HL-60/S4 (cell line): Measurements from ENCODE around the gene CR2.
"Not testable (repeated sequence)": the region's sequence is repeated elsewhere in the genome, so short reads cannot be mapped to it uniquely, and the experiment has no call there.

Source experiments
- in situ Hi-C: fragments of 300-500 bp; cut with MboI; formaldehyde crosslinking; loops from 2 replicates; pipeline ENCODE4 v1.14.3; 2022; ENCODE audit warnings: low sequenced_read_pairs

CR2 gene

GRCh38 chr1:207454046-207454964 lies at the start of gene CR2:
Gene CR2 (plus strand): TSS chr1:207454328. CDS start chr1:207454419, 91 bp downstream.
- in situ Hi-C loops = no loop called here

- in situ Hi-C loops = loop anchor here (10.0 kb wide), 1 partner anchor 320 kb away; the partner anchor contains the start of gene C4BPB
Observed at GRCh38 chr1:207404849-207405525, 49.1 kb upstream of the CR2 start.

GRCh38 chr1:207405814-207406213 lies 48.3 kb upstream of the CR2 start:
- in situ Hi-C loops = loop anchor here (10.0 kb wide), 1 partner anchor 321 kb away; the partner anchor contains the start of gene C4BPB

GRCh38 chr1:207407655-207408260 lies 46.4 kb upstream of the CR2 start:
- in situ Hi-C loops = loop anchor here (10.0 kb wide), 1 partner anchor 323 kb away; the partner anchor contains the start of gene C4BPB

GRCh38 chr1:207412845-207413244 lies 41.3 kb upstream of the CR2 start:
- in situ Hi-C loops = no loop called here

GRCh38 chr1:207414606-207415108 lies 39.5 kb upstream of the CR2 start:
- in situ Hi-C loops = no loop called here

GRCh38 chr1:207417076-207417475 lies 37.1 kb upstream of the CR2 start:
- in situ Hi-C loops = no loop called here

- in situ Hi-C loops = no loop called here
Observed at GRCh38 chr1:207418351-207418750, 35.8 kb upstream of the CR2 start.

GRCh38 chr1:207420109-207420508 lies 34.0 kb upstream of the CR2 start:
- in situ Hi-C loops = no loop called here

- in situ Hi-C loops = no loop called here
Observed at GRCh38 chr1:207421078-207421477, 33.0 kb upstream of the CR2 start.

GRCh38 chr1:207423560-207424292 lies 30.4 kb upstream of the CR2 start:
- in situ Hi-C loops = no loop called here

- in situ Hi-C loops = no loop called here
Observed at GRCh38 chr1:207424570-207425131, 29.5 kb upstream of the CR2 start.

- in situ Hi-C loops = no loop called here
Observed at GRCh38 chr1:207427832-207428585, 26.1 kb upstream of the CR2 start.

GRCh38 chr1:207428783-207429182 lies 25.3 kb upstream of the CR2 start:
- in situ Hi-C loops = no loop called here

GRCh38 chr1:207429963-207430362 lies 24.2 kb upstream of the CR2 start:
- in situ Hi-C loops = no loop called here

- in situ Hi-C loops = no loop called here
Observed at GRCh38 chr1:207430602-207431001, 23.5 kb upstream of the CR2 start.

- in situ Hi-C loops = no loop called here
Observed at GRCh38 chr1:207431508-207431907, 22.6 kb upstream of the CR2 start.

- in situ Hi-C loops = no loop called here
Observed at GRCh38 chr1:207433435-207433834, 20.7 kb upstream of the CR2 start.

- in situ Hi-C loops = not testable (repeated sequence)
Observed at GRCh38 chr1:207436746-207437145, 17.4 kb upstream of the CR2 start.
